Lower leg skin (tissue), 3 donors: ENCODE data around the gene TNP1.

Experiments
- POLR2A ChIP-seq, 2 donors: fragments of 450-650 bp; IDR thresholded peaks; one replicate each; pipeline ENCODE4 v1.6.1; 2016 to 2017; ENCODE audit warnings: antibody characterized with exemption in 2 of 2, mild to moderate bottlenecking in 1 of 2, moderate library complexity in 1 of 2
- TF ChIP-seq, protein P1 (sequence below), 3 donors: fragments of 450-650 bp; IDR thresholded peaks; one replicate each; pipeline ENCODE4 v1.5.1; 2016; ENCODE audit warnings: antibody characterized with exemption in 3 of 3, mild to moderate bottlenecking in 3 of 3, moderate library complexity in 2 of 3

- no peak for TF ChIP-seq POLR2A (IDR thresholded peaks at IDR 0.05)
- TF ChIP-seq, protein P1, sequence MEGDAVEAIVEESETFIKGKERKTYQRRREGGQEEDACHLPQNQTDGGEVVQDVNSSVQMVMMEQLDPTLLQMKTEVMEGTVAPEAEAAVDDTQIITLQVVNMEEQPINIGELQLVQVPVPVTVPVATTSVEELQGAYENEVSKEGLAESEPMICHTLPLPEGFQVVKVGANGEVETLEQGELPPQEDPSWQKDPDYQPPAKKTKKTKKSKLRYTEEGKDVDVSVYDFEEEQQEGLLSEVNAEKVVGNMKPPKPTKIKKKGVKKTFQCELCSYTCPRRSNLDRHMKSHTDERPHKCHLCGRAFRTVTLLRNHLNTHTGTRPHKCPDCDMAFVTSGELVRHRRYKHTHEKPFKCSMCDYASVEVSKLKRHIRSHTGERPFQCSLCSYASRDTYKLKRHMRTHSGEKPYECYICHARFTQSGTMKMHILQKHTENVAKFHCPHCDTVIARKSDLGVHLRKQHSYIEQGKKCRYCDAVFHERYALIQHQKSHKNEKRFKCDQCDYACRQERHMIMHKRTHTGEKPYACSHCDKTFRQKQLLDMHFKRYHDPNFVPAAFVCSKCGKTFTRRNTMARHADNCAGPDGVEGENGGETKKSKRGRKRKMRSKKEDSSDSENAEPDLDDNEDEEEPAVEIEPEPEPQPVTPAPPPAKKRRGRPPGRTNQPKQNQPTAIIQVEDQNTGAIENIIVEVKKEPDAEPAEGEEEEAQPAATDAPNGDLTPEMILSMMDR (IDR thresholded peaks at IDR 0.05): no peak
Observed at GRCh38 chr2:216871333-216871934, 11.6 kb upstream of the TNP1 start.
